Endothelial cell of umbilical vein (primary cell): Measurements from ENCODE around the gene RELN. TPM values are rescaled to one million over a fixed set of nuclear protein-coding genes. Genes with fewer than 3 reads are reported as not detected.

Source experiments
- BruUV-seq: library from RNA; stranded (reverse); fragments of 400-500 nt; replicated peaks from 2 replicates; lab custom pipeline; 2021; lab: Mats Ljungman, UMichigan
- CTCF ChIA-PET: fragments of 300-600, 350-600 bp; sonication (Branson Sonifier 250); formaldehyde crosslinking; loops from one replicate; lab custom pipeline; 2021; ENCODE audit warnings: antibody characterized with exemption, inconsistent platforms; lab: Charles Lee
- POLR2A ChIA-PET: fragments of 300-600, 350-600 bp; sonication (Branson Sonifier 250); formaldehyde crosslinking; loops from one replicate; lab custom pipeline; 2021; ENCODE audit warnings: antibody characterized with exemption, inconsistent platforms; lab: Charles Lee
- DNase-seq: peaks from one replicate; pipeline ENCODE4 v3.0.0-alpha.2; 2011; ENCODE audit warnings: low read depth, low spot score
- FAIRE-seq: peaks from 2 replicates; lab custom pipeline; 2011; peaks lifted over from hg19 to GRCh38; lab: Jason Lieb, UNC
- H2AFZ ChIP-seq: 2 replicates; pipeline ENCODE4 v1.6.0; 2012; ENCODE audit warnings: low read depth, low read length, control low read depth, inconsistent platforms
- H3K27ac ChIP-seq: 2 replicates; pipeline ENCODE4 v1.5.1; 2011; ENCODE audit warnings: low read depth, mild to moderate bottlenecking, control low read depth, low read length, moderate library complexity; ENCODE audit not compliant: insufficient read depth
- H3K27me3 ChIP-seq, 2 experiments: 2 replicates each; pipeline versions ENCODE4 v1.6.0 to v1.6.1; 2011; ENCODE audit warnings: low read length in 2 of 2, mixed read lengths in 1 of 2; ENCODE audit not compliant: control insufficient read depth in 2 of 2, insufficient read depth in 2 of 2
- H3K36me3 ChIP-seq, 2 experiments: 2 replicates in 1 of 2; 3 replicates in 1 of 2; pipeline ENCODE4 v1.5.1; 2011; ENCODE audit warnings: low read length in 2 of 2, mild to moderate bottlenecking in 1 of 2, moderate library complexity in 1 of 2; ENCODE audit not compliant: control insufficient read depth in 2 of 2, insufficient read depth in 2 of 2; ENCODE audit errors: extremely low read depth in 1 of 2
- H3K4me1 ChIP-seq: 3 replicates; pipeline ENCODE4 v1.5.1; 2011; ENCODE audit warnings: mild to moderate bottlenecking, low read length; ENCODE audit not compliant: control insufficient read depth, insufficient read depth; ENCODE audit errors: extremely low read depth
- H3K4me2 ChIP-seq: 2 replicates; pipeline ENCODE4 v1.6.1; 2011; ENCODE audit warnings: low read length, control low read depth, mixed read lengths; ENCODE audit not compliant: insufficient read depth
- H3K4me3 ChIP-seq, 3 experiments: fragments of 200-600 bp in 1 of 3; sonication (generic), shearing (Covaris generic) in 1 of 3; replicated peaks in 1 of 3; 2 replicates each; pipeline ENCODE4 v1.5.1; 2011 to 2016; ENCODE audit warnings: control low read depth in 3 of 3, low read length in 3 of 3, mild to moderate bottlenecking in 2 of 3, inconsistent platforms in 1 of 3, low read depth in 1 of 3, moderate library complexity in 1 of 3; ENCODE audit not compliant: insufficient read depth in 1 of 3
- H3K79me2 ChIP-seq: 2 replicates; pipeline ENCODE4 v1.6.0; 2012; ENCODE audit warnings: low read length, inconsistent platforms; ENCODE audit not compliant: control insufficient read depth, insufficient read depth
- H3K9ac ChIP-seq: replicated peaks from 2 replicates; pipeline ENCODE3; 2011; ENCODE audit warnings: low read length, control low read depth; ENCODE audit not compliant: insufficient read depth; ENCODE audit errors: extremely low read depth
- H3K9me1 ChIP-seq: replicated peaks from 3 replicates; pipeline ENCODE4 v1.6.0; 2011; ENCODE audit warnings: mild to moderate bottlenecking, low read length; ENCODE audit not compliant: control insufficient read depth, insufficient read depth; ENCODE audit errors: extremely low read depth
- H3K9me3 ChIP-seq: replicated peaks from 2 replicates; pipeline ENCODE4 v1.5.1; 2012; ENCODE audit warnings: low read length, inconsistent platforms; ENCODE audit not compliant: control insufficient read depth, insufficient read depth
- H4K20me1 ChIP-seq: replicated peaks from 2 replicates; pipeline ENCODE3; 2011; ENCODE audit warnings: mild to moderate bottlenecking, low read length; ENCODE audit not compliant: control insufficient read depth, insufficient read depth; ENCODE audit errors: extremely low read depth
- EZH2 ChIP-seq: IDR thresholded peaks from 2 replicates; pipeline ENCODE4 v1.6.1; 2012; ENCODE audit warnings: borderline replicate concordance, low read depth, mild to moderate bottlenecking, moderate library complexity, low read length, inconsistent platforms; ENCODE audit not compliant: severe bottlenecking
- FOS ChIP-seq: IDR thresholded peaks from 2 replicates; pipeline ENCODE4 v1.6.1; 2011; ENCODE audit warnings: mild to moderate bottlenecking, low read length, moderate library complexity, borderline replicate concordance; ENCODE audit not compliant: insufficient read depth
- GATA2 ChIP-seq: IDR thresholded peaks from 2 replicates; pipeline ENCODE4 v1.7.0; 2011; ENCODE audit warnings: low read depth, mild to moderate bottlenecking, moderate library complexity, mixed read lengths, low read length; ENCODE audit not compliant: insufficient read length, insufficient read depth
- JUN ChIP-seq: IDR thresholded peaks from 2 replicates; pipeline ENCODE4 v1.6.1; 2011; ENCODE audit warnings: borderline replicate concordance, low read depth; ENCODE audit not compliant: insufficient read length, insufficient read depth
- MYC ChIP-seq: IDR thresholded peaks from one replicate; pipeline ENCODE4 v1.6.1; 2011; ENCODE audit warnings: mild to moderate bottlenecking, low read depth, low read length
- POLR2A ChIP-seq: IDR thresholded peaks from 2 replicates; pipeline ENCODE4 v1.6.1; 2012; ENCODE audit warnings: low read depth, mild to moderate bottlenecking, control low read depth, low read length
- POLR2AphosphoS5 ChIP-seq: IDR thresholded peaks from 2 replicates; pipeline ENCODE4 v1.6.1; 2012; ENCODE audit warnings: low read depth, mild to moderate bottlenecking, control low read depth, low read length, moderate library complexity; ENCODE audit not compliant: insufficient read depth
- dilution Hi-C: fragments of 300-500 bp; cut with MboI; formaldehyde crosslinking; loops from one replicate; pipeline ENCODE4 v1.15.0; 2019; ENCODE audit warnings: low sequenced_read_pairs; ENCODE audit not compliant: extremely low pct_ligation_motif_present
- intact Hi-C: fragments of 100-400 bp; cut with micrococcal nuclease; formaldehyde crosslinking; loops from one replicate; pipeline ENCODE4 v1.10.0; 2022
- polyA plus RNA-seq, 4 experiments: library from polyadenylated mRNA; depleted of rRNA in 3 of 4; stranded (reverse) in 3 of 4; unstranded in 1 of 4; fragments of >200 nt; gene quantifications; 2 replicates each; pipeline versions ENCODE4 v1.2.1 to v1.2.3, GENCODE V29; 2011 to 2012; ENCODE audit warnings: missing spikeins in 1 of 4
- total RNA-seq: library from RNA; stranded (reverse); gene quantifications from 2 replicates; pipeline ENCODE4 v1.2.3, GENCODE V29; 2021
- TF ChIP-seq, protein P1 (sequence below): IDR thresholded peaks from 2 replicates; pipeline ENCODE4 v1.6.1; 2011; ENCODE audit not compliant: insufficient read depth, insufficient read length
- TF ChIP-seq, protein P2 (sequence below), 2 donors: IDR thresholded peaks; 1 replicate in 1 of 2; 2 replicates in 1 of 2; pipeline ENCODE4 v1.5.1; 2011; ENCODE audit warnings: low read length in 2 of 2, mild to moderate bottlenecking in 2 of 2, moderate library complexity in 2 of 2, control low read depth in 1 of 2, inconsistent platforms in 1 of 2, low read depth in 1 of 2; ENCODE audit not compliant: insufficient read depth in 1 of 2; ENCODE audit errors: extremely low read depth in 1 of 2

The RELN gene
- total and polyA plus RNA-seq, 2 donors (not counting 3 experiments of a cell fraction or from before 2014, with no cell fraction given), result 0.15 to 0.22 TPM

DNA sequence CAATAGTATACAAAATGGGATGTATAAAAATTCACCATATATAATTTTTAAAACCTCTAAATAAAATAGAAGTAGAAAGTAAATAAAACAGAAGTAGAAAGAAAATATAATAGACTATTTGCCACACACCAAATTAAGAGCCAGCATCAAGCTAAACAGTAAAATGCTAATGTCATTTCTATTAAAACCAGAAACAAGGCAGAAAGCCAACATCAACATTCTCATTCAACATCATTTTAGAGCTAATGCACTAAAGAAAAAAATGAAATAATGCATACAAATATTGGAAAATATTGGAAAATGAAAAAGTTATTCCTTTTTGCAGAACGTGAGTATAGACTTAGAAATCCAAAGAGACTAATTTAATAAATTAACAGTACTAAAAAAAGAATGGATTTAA is 23.4 kb upstream of the RELN start:
- no peaks in the 10 kb centered on the region for H3K36me3 ChIP-seq
- H3K4me3 ChIP-seq, result no peak overlapping the region
- no peaks in the 10 kb centered on the region for H3K27me3 ChIP-seq
- no peaks in the 10 kb centered on the region for H3K9me3 ChIP-seq
- dilution Hi-C loops (no loop called here), intact Hi-C loops (no loop called here)
- BruUV-seq, result no TSS peak
- H4K20me1 ChIP-seq, result no peaks in the 10 kb centered on the region
- CTCF ChIA-PET, result interaction anchor here (1.4 kb wide), 1 partner anchor 11 kb away, joined by 4 read pairs; no protein-coding TSS in a partner anchor
- no peak overlapping the region for H3K9ac ChIP-seq
- TF ChIP-seq JUN (no peak), POLR2A (no peak), MYC (no peak), FOS (no peak), POLR2AphosphoS5 (no peak), GATA2 (no peak), EZH2 (no peak)
- TF ChIP-seq, protein P1, sequence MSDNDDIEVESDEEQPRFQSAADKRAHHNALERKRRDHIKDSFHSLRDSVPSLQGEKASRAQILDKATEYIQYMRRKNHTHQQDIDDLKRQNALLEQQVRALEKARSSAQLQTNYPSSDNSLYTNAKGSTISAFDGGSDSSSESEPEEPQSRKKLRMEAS, result no peak
- TF ChIP-seq, protein P2, sequence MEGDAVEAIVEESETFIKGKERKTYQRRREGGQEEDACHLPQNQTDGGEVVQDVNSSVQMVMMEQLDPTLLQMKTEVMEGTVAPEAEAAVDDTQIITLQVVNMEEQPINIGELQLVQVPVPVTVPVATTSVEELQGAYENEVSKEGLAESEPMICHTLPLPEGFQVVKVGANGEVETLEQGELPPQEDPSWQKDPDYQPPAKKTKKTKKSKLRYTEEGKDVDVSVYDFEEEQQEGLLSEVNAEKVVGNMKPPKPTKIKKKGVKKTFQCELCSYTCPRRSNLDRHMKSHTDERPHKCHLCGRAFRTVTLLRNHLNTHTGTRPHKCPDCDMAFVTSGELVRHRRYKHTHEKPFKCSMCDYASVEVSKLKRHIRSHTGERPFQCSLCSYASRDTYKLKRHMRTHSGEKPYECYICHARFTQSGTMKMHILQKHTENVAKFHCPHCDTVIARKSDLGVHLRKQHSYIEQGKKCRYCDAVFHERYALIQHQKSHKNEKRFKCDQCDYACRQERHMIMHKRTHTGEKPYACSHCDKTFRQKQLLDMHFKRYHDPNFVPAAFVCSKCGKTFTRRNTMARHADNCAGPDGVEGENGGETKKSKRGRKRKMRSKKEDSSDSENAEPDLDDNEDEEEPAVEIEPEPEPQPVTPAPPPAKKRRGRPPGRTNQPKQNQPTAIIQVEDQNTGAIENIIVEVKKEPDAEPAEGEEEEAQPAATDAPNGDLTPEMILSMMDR (IDR thresholded peaks at IDR 0.05; ENCODE audit: extremely low read depth in 1 of 2, insufficient read depth in 1 of 2, low read depth in 1 of 2, low read length in 2 of 2), result no peak
- no peaks in the 10 kb centered on the region for H3K79me2 ChIP-seq
- no peak overlapping the region for H3K27ac ChIP-seq
- POLR2A ChIA-PET, result no interaction called here
- FAIRE-seq, result no peak
- no peak overlapping the region for H2AFZ ChIP-seq
- H3K4me1 ChIP-seq, result no peaks in the 10 kb centered on the region
- peaks cover 2% of the 10 kb centered on the region for H3K9me1 ChIP-seq
- DNase-seq, result no peak
- no peak overlapping the region for H3K4me2 ChIP-seq
